GM18505 (cell line): ENCODE measurements around the gene RET.
"Not testable (repeated sequence)": the region's sequence is repeated elsewhere in the genome, so short reads cannot be mapped to it uniquely, and the experiment has no call there.

Source experiments
- ATAC-seq: cut with Tn5 transposase; IDR thresholded peaks from one replicate; pipeline ENCODE4 v1.9.1; 2021; ENCODE audit not compliant: unreplicated experiment
- POLR2A ChIP-seq: IDR thresholded peaks from 4 replicates; pipeline ENCODE4 v1.6.1; 2011; ENCODE audit warnings: borderline replicate concordance; ENCODE audit not compliant: insufficient read depth, insufficient read length; ENCODE audit errors: extremely low read depth

Gene RET

GRCh38 chr10:43084812-43085211, 7.9 kb downstream of the RET start:
- ATAC-seq: no peak
- no peak for TF ChIP-seq POLR2A

- ATAC-seq: no peak
Observed at GRCh38 chr10:43086321-43086942, 9.6 kb downstream of the RET start.

GRCh38 chr10:43089519-43089918, 12.7 kb downstream of the RET start:
- ATAC-seq: no peak
- TF ChIP-seq POLR2A: no peak

More at GRCh38 chr10:43086321-43086942, 9.6 kb downstream of the RET start:
- no peak for TF ChIP-seq POLR2A

- TF ChIP-seq POLR2A: no peak
- ATAC-seq: no peak
Observed at GRCh38 chr10:43090188-43090587, 13.3 kb downstream of the RET start.

GRCh38 chr10:43090664-43091063, 13.8 kb downstream of the RET start:
- no peak for ATAC-seq
- no peak for TF ChIP-seq POLR2A

- no peak for TF ChIP-seq POLR2A
- no peak for ATAC-seq
Observed at GRCh38 chr10:43091846-43092245, 15.0 kb downstream of the RET start.

- no peak for TF ChIP-seq POLR2A
- no peak for ATAC-seq
Observed at GRCh38 chr10:43093423-43094076, 16.7 kb downstream of the RET start.

GRCh38 chr10:43094085-43094484, 17.2 kb downstream of the RET start:
- ATAC-seq: no peak
- TF ChIP-seq POLR2A: no peak

GRCh38 chr10:43099339-43099738, 22.5 kb downstream of the RET start:
- ATAC-seq: not testable (repeated sequence)

- no peak for TF ChIP-seq POLR2A
- ATAC-seq: no peak
Observed at GRCh38 chr10:43099928-43100327, 23.1 kb downstream of the RET start.

- ATAC-seq: no peak
- no peak for TF ChIP-seq POLR2A
Observed at GRCh38 chr10:43100366-43100765, 23.5 kb downstream of the RET start.

- TF ChIP-seq POLR2A: no peak
- no peak for ATAC-seq
Observed at GRCh38 chr10:43102063-43102828, 25.4 kb downstream of the RET start.

- ATAC-seq: peak; percentile 88
- no peak for TF ChIP-seq POLR2A
Observed at GRCh38 chr10:43105102-43105955, 28.5 kb downstream of the RET start.
